Right atrium auricular region (tissue), 2 donors: ENCODE measurements around the gene MAN1B1. TPM values are rescaled to one million over a fixed set of nuclear protein-coding genes. Genes with fewer than 3 reads are reported as not detected.
A peak's percentile ranks its signal among the peaks of the same experiment; 100 is the strongest.

Experiments
- DNase-seq: peaks from one replicate; pipeline ENCODE4 v3.0.0-alpha.2; 2019; ENCODE audit warnings: low spot score
- H3K27ac ChIP-seq, 2 donors: fragments of 200-600 bp; sonication (generic); 1 replicate in 1 of 2; 2 replicates in 1 of 2; pipeline ENCODE4 v1.5.1; 2016 to 2019
- H3K27me3 ChIP-seq, 2 donors: fragments of 200-600 bp; sonication (generic); one replicate each; pipeline versions ENCODE4 v1.5.1 to v1.6.0; 2017 to 2019
- H3K36me3 ChIP-seq: fragments of 200-600 bp; sonication (generic); one replicate; pipeline ENCODE4 v1.5.1; 2016
- H3K4me1 ChIP-seq, 2 donors: fragments of 200-600 bp; sonication (generic); one replicate each; pipeline versions ENCODE4 v1.5.1 to v1.6.0; 2017 to 2019
- H3K4me3 ChIP-seq, 2 donors: fragments of 200-600 bp; sonication (generic); 1 replicate in 1 of 2; 2 replicates in 1 of 2; pipeline ENCODE4 v1.5.1; 2017 to 2019; ENCODE audit warnings: mild to moderate bottlenecking in 1 of 2, moderate library complexity in 1 of 2
- H3K9me3 ChIP-seq, 2 donors: fragments of 200-600 bp; sonication (generic); one replicate each; pipeline ENCODE4 v1.5.1; 2019
- CTCF ChIP-seq, 2 donors: fragments of 200-600 bp; sonication (generic); IDR thresholded peaks; one replicate each; pipeline ENCODE4 v1.5.1; 2019; ENCODE audit warnings: antibody characterized with exemption in 2 of 2
- total RNA-seq, 2 donors: library from RNA; depleted of rRNA; stranded (reverse); fragments of >200 nt; gene quantifications; one replicate each; pipeline ENCODE4 v1.1.0, GENCODE V29; 2016

MAN1B1 gene
- total RNA-seq, 2 donors from 2014 or later: 20.9 to 26.8 TPM

GRCh38 chr9:137045294-137046087 is 41.3 kb upstream of the MAN1B1 start:
- Histone ChIP-seq H3K9me3 (no peaks in the 10 kb centered on the region), H3K4me1 (peaks cover 0 to 53% of the 10 kb centered on the region in 2 donors), H3K36me3 (peaks cover 4% of the 10 kb centered on the region), H3K27ac (peak overlapping the region; percentile 67 to 77), H3K27me3 (peaks cover 0 to 12% of the 10 kb centered on the region in 2 donors), H3K4me3 (peak overlapping the region; percentile 49 to 60)
- TF ChIP-seq CTCF (IDR thresholded peaks at IDR 0.05): no peak
- no peak for DNase-seq

GRCh38 chr9:137046088-137046787 is 40.5 kb upstream of the MAN1B1 start, which contains the start of gene NPDC1:
NPDC1 (minus strand) TSS chr9:137046177; CDS start chr9:137045989, 188 bp downstream.
- Histone ChIP-seq H3K9me3 (no peaks in the 10 kb centered on the region), H3K4me3 (peak within 1 kb of the TSS; percentile 49 to 60), H3K36me3 (no peaks in the 10 kb centered on the region), H3K27ac (peak within 1 kb of the TSS; percentile 67 to 77), H3K4me1 (peaks cover 0 to 53% of the 10 kb centered on the region in 2 donors), H3K27me3 (peaks cover 0 to 12% of the 10 kb centered on the region in 2 donors)
- peak; percentile 87 to 93 for TF ChIP-seq CTCF (IDR thresholded peaks at IDR 0.05)
- peak; percentile 80 for DNase-seq

- no peaks in the 10 kb centered on the region for H3K9me3 ChIP-seq
- peaks cover 0 to 17% of the 10 kb centered on the region in 2 donors for H3K27me3 ChIP-seq
- no peak for DNase-seq
- peaks cover 0 to 50% of the 10 kb centered on the region in 2 donors for H3K4me1 ChIP-seq
- H3K27ac ChIP-seq: no peak overlapping the region
- H3K36me3 ChIP-seq: no peaks in the 10 kb centered on the region
- TF ChIP-seq CTCF (IDR thresholded peaks at IDR 0.05): no peak
- H3K4me3 ChIP-seq: no peak overlapping the region
Observed at GRCh38 chr9:137048655-137049543, 37.9 kb upstream of the MAN1B1 start.

GRCh38 chr9:137049544-137050449 is 37.0 kb upstream of the MAN1B1 start:
- no peak for DNase-seq
- H3K36me3 ChIP-seq: no peaks in the 10 kb centered on the region
- peak in 1 of 2 donors; percentile 59 for TF ChIP-seq CTCF (IDR thresholded peaks at IDR 0.05)
- H3K4me3 ChIP-seq: no peak overlapping the region
- peaks cover 0 to 17% of the 10 kb centered on the region in 2 donors for H3K27me3 ChIP-seq
- H3K4me1 ChIP-seq: peaks cover 0 to 50% of the 10 kb centered on the region in 2 donors
- H3K9me3 ChIP-seq: no peaks in the 10 kb centered on the region
- H3K27ac ChIP-seq: no peak overlapping the region
